ENCODE measurements around the gene C5orf22. TPM values are rescaled to one million over a fixed set of nuclear protein-coding genes. Genes with fewer than 3 reads are reported as not detected.

C5orf22 gene
- total and polyA plus RNA-seq, 2 of the 13 experiments (the other 11 are each of a cell fraction or from before 2014, with no cell fraction given) = 14.0 to 21.5 TPM

GRCh38 chr5:31531543-31531887, 586 bp upstream of the C5orf22 start (continued):
- TF ChIP-seq, protein P1, sequence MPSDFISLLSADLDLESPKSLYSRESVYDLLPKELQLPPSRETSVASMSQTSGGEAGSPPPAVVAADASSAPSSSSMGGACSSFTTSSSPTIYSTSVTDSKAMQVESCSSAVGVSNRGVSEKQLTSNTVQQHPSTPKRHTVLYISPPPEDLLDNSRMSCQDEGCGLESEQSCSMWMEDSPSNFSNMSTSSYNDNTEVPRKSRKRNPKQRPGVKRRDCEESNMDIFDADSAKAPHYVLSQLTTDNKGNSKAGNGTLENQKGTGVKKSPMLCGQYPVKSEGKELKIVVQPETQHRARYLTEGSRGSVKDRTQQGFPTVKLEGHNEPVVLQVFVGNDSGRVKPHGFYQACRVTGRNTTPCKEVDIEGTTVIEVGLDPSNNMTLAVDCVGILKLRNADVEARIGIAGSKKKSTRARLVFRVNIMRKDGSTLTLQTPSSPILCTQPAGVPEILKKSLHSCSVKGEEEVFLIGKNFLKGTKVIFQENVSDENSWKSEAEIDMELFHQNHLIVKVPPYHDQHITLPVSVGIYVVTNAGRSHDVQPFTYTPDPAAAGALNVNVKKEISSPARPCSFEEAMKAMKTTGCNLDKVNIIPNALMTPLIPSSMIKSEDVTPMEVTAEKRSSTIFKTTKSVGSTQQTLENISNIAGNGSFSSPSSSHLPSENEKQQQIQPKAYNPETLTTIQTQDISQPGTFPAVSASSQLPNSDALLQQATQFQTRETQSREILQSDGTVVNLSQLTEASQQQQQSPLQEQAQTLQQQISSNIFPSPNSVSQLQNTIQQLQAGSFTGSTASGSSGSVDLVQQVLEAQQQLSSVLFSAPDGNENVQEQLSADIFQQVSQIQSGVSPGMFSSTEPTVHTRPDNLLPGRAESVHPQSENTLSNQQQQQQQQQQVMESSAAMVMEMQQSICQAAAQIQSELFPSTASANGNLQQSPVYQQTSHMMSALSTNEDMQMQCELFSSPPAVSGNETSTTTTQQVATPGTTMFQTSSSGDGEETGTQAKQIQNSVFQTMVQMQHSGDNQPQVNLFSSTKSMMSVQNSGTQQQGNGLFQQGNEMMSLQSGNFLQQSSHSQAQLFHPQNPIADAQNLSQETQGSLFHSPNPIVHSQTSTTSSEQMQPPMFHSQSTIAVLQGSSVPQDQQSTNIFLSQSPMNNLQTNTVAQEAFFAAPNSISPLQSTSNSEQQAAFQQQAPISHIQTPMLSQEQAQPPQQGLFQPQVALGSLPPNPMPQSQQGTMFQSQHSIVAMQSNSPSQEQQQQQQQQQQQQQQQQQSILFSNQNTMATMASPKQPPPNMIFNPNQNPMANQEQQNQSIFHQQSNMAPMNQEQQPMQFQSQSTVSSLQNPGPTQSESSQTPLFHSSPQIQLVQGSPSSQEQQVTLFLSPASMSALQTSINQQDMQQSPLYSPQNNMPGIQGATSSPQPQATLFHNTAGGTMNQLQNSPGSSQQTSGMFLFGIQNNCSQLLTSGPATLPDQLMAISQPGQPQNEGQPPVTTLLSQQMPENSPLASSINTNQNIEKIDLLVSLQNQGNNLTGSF (CRISPR knock-in tag; IDR thresholded peaks at IDR 0.05) = no peak
- TF ChIP-seq EHMT2 (IDR thresholded peaks at IDR 0.05; ENCODE audit: borderline replicate concordance, low read depth, low read length) (no peak), SIN3B (IDR thresholded peaks at IDR 0.05; ENCODE audit: low read length) (peak; percentile 91), ZNF558 (CRISPR knock-in tag; IDR thresholded peaks at IDR 0.05; ENCODE audit: borderline replicate concordance) (no peak), HMG20B (CRISPR knock-in tag; conservative IDR thresholded peaks at IDR 0.05) (no peak), SATB2 (CRISPR knock-in tag; IDR thresholded peaks at IDR 0.05) (no peak), ZFP90 (CRISPR knock-in tag; IDR thresholded peaks at IDR 0.05; ENCODE audit: borderline replicate concordance) (no peak), ESRRA (CRISPR knock-in tag; IDR thresholded peaks at IDR 0.05; ENCODE audit: low read depth) (no peak), MEF2D (CRISPR knock-in tag; IDR thresholded peaks at IDR 0.05) (no peak; the same call in 1 of the 2 replicates), U2AF1 (optimal IDR thresholded peaks at IDR 0.05; ENCODE audit: low read depth, low read length) (peak; percentile 39)
